ENCODE data around the gene GPS1. TPM values are rescaled to one million over a fixed set of nuclear protein-coding genes. Genes with fewer than 3 reads are reported as not detected.

The GPS1 gene
- total and polyA plus RNA-seq, 9 of the 15 experiments (the other 6 are each of a cell fraction or from before 2014, with no cell fraction given) = 3.1 to 167 (median 69.9) TPM

DNA sequence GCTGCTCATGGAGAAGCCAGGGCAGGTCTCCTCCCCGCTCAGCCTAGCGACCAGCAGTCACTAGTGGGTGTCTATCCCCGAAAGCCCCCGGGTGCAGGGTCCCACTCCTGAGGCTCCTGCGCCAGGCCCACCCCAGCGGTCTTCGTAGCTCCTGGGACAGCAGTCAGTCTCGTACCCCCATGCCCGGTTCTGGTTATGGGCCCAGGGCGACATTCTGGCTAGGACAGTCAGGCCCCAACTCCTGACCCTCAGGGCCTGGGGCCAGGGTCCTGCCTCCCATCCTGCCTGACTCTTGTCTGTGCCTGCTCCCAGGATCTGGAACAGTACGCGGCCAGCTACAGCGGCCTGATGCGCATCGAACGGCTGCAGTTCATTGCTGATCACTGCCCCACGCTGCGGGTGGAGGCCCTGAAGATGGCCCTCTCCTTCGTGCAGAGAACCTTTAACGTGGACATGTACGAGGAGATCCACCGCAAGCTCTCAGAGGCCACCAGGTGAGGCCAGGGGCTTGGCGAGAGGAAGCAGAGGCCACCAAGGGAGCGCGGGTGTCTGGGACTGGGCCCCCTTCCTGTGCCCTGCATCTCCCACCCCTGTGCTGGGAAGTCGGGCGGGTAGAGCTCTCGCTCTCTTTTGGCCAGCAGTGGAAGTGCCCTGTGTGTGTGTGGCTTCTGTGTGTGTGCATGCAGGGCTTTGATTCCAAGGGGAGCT is 2.0 kb downstream of the GPS1 start:
- FAIRE-seq (no peak), DNase-seq (ENCODE audit: extremely low read depth in 1 of 4, low spot score in 3 of 4) (no peak), ATAC-seq (no peak)
- Histone ChIP-seq H3K4me2 (ENCODE audit: insufficient read depth, low read length) (no peak overlapping the region), H4K20me1 (replicated peaks; ENCODE audit: control insufficient read depth, insufficient read depth, low read length) (0 out of 2 replicates have a peak, but pooled peaks cover 11% of the 10 kb centered on the region), H3K9me3 (replicated peaks; ENCODE audit: control insufficient read depth, insufficient read depth, low read depth, low read length) (no peaks in the 10 kb centered on the region), H3K4me3 (no peak overlapping the region; the same call in 1 of the 2 replicates), H3K36me3 (ENCODE audit: control insufficient read depth, insufficient read depth, low read length) (peaks cover 78% of the 10 kb centered on the region; the same call in 2 of the 3 replicates), H3K27ac (ENCODE audit: extremely low read depth, low read depth, low read length) (no peak overlapping the region), H3K9ac (ENCODE audit: insufficient read depth in 1 of 2, low read depth in 2 of 2, low read length in 2 of 2) (peak overlapping the region; percentile 80 to 97; a peak in 2 of 4 replicates), H3K27me3 (ENCODE audit: control insufficient read depth in 2 of 2, insufficient read depth in 2 of 2, low read length in 2 of 2) (no peaks in the 10 kb centered on the region), H3K4me1 (replicated peaks in 1 of 2; ENCODE audit: control insufficient read depth in 2 of 2, insufficient read depth in 2 of 2, low read length in 2 of 2) (peaks cover 6 to 92% of the 10 kb centered on the region in 2 experiments; a peak in 3 of 5 replicates), H3K79me2 (ENCODE audit: control insufficient read depth, insufficient read depth, low read length) (peaks cover 28% of the 10 kb centered on the region), H2AFZ (ENCODE audit: low read depth, low read length) (no peak overlapping the region), H3K9me1 (ENCODE audit: control insufficient read depth, insufficient read depth, low read length) (no peaks in the 10 kb centered on the region)
- intact Hi-C loops (cut with micrococcal nuclease) (no loop called here), in situ Hi-C loops (cut with MboI) (no loop called here)
- TF ChIP-seq ZBTB33 (CRISPR knock-in tag; IDR thresholded peaks at IDR 0.05) (peak; percentile 66), SMAD1 (IDR thresholded peaks at IDR 0.05; ENCODE audit: low read depth, low read length, partially characterized antibody) (no peak)
- no TSS peak for BruUV-seq (replicated peaks)
- ChIA-PET CTCF (ENCODE audit: low intra/inter-chr PET ratio) (no interaction called here), POLR2A (interaction anchor here (0.6 to 1.6 kb wide), 4 partner anchors 9 to 731 kb away, joined by 3 to 11 read pairs (median 4); partner anchors contain the start of gene DCXR)
- 91% methylated on average over 22 of the region's 28 CpGs for WGBS (ENCODE audit: insufficient coverage, low coverage, missing lambda C conversion rate)

Measured in K562 (cell line).